SHP77 (cell line): ENCODE results near the gene RGS6.
A peak's percentile ranks its signal among the peaks of the same experiment; 100 is the strongest.

Source experiments
- DNase-seq, 2 experiments: peaks; one replicate each; lab custom pipeline; 2025; lab: John Stamatoyannopoulos, UW

Gene RGS6

DNA sequence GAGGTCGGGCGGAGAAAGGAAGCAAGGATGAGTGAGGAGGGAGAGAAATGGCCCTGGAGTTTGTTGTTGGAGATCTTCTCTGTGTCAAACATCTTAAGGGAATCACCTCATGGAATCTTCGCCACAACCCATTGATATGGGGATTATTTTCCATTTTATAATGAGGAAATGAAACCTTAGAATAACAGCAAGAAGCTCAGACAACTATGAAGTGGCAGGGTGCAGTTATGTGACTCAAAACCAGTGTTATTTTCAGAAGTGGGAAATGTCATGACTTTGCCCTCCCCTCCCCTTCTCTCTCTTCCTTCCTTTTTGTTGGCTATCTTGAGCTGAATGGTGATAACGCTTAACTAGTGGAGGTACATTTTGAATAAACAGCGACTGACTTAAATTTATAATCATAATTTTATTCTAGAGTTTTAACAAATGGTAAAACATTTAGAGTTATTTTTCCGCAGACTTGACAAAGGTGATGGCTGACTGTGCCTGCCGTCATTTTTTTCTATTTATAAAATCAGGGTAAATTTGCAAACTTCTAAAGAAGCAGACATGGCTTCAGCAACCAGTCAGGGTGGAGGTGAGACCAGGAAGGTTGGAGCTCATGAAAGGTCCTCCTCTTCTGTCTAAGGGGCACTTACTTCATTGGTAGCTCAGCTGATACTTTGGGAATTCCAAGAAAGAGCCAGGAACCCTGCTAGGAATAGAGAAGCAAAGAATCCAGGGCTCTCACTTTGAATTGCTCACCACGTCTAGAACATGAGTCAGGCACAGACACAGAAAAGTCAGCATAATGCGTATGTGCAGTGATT, 232.4 kb downstream of the RGS6 start:
- no peak for DNase-seq

- DNase-seq = no peak
Observed at GRCh38 chr14:72165229-72165698, 233.0 kb downstream of the RGS6 start.

GRCh38 chr14:72169521-72169920, 237.3 kb downstream of the RGS6 start:
- DNase-seq = no peak

DNA sequence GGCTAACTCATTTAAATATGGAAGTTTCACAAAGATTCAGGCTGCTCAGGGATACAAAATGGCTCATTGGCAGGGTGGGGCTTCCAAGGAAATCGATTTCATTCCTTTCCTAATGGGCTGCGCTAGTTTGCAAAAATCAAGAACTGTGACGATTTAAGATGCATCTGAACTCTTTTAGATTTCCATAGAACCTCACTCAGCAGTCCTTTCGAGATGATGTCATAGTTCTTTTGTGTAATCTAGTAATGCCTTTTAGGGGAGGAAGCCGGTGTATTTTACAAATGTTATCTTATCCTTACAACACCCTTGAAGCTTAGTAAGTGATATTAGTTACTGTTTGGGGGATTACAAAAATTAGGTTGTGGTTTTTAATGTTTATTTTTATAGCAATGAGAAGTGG, 239.8 kb downstream of the RGS6 start:
- no peak for DNase-seq

DNA sequence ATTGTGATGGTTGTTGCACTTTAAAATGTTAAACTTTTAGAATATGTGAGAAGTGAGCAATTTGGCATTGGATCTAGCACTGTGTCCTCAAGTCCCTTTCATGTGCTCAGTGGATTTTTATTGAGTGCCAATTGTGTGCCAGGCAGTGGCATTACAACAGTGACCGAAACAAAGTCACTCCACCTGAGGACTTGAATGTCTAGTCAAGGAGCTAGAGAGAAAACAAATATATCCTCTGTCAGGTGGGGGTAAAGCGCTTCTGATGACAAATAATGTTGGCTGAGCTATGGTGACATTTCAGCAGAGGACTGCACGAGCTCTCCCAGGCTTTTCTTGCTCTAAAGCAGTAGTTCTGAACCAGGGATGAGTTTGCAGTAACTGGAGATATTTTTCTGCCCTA, 240.4 kb downstream of the RGS6 start:
- no peak for DNase-seq

DNA sequence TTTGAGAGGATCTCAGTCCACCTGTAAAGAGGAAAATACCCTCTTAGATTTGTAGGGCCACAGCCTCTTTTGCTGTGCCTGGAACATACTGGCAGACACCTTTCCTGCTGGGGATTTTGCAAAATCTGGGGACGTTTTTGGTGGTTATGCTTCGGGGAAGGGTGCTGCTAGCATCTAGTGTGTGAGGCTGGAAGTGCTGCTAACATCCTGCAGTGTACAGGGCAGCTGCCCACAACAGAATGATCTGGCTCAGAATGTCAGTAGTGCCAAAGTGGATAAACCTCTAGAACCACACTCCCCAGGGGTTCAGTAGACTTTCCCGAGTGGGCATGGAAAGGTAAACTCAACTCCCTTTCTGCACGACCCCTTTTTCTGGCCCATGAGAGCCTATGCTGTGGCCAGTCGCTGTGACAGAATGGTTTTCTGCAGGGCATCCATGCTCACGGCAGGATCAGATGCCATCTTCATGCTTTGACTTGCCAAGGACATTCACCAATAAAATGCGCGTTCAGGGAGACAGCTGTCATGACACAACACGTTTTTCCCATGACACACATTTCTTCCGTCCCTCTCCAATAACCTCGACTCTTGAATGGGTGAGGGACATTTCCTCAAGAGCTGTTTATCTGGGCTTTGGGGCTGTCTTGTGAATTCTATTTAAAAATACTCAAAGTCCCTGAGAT, 240.9 kb downstream of the RGS6 start:
- no peak for DNase-seq

- DNase-seq = no peak
Observed at GRCh38 chr14:72177251-72177650, 245.0 kb downstream of the RGS6 start.

- DNase-seq = no peak
Observed at GRCh38 chr14:72178517-72178916, 246.3 kb downstream of the RGS6 start.

GRCh38 chr14:72182708-72183432, 250.6 kb downstream of the RGS6 start:
- DNase-seq = no peak

GRCh38 chr14:72183631-72184030, 251.4 kb downstream of the RGS6 start:
- no peak for DNase-seq

DNA sequence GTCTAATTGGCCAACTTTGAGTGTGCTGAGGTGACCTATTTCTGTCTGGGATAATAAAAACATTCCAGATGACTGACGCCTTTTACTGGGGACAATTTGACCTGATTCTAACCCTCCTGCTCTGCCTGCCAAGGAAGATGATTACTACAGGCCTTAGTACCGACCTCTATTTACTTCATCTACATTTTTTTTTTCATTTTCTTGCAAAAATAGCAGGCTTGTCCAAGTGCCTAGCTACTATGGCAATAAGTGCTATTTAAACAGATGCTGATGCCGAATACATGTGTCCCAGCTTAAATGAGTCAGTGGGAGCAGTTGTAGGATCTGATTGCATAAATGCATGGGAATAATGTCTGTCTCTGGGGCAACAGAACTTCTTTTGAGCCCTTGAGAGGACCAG, 254.3 kb downstream of the RGS6 start:
- DNase-seq = no peak

GRCh38 chr14:72196237-72197015, 264.2 kb downstream of the RGS6 start:
- DNase-seq = no peak

- DNase-seq = peak in 1 of 2 experiments; percentile 3
Observed at GRCh38 chr14:72201645-72202044, 269.4 kb downstream of the RGS6 start.

GRCh38 chr14:72213424-72213823, 281.2 kb downstream of the RGS6 start:
- DNase-seq = no peak

DNA sequence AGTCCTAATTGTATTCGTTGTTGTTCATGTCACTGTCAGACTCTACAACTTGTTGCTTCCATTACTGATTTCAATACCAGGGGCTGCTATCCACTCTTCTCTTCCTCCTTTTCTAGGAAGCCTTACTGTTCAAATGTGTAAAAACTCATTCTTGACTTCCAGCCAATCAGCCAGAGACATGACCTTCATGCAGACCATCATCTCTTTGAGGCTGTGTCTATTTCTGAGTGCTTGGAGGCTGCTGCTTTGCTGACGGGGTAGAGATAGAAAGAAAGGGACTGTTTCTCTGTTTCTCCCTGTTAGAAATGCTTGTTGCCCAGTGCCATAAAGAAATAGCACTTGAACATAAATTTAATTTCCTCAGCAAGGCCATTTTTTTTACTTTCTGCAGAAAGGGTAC, 282.9 kb downstream of the RGS6 start:
- no peak for DNase-seq

GRCh38 chr14:72217135-72217534, 284.9 kb downstream of the RGS6 start:
- no peak for DNase-seq

DNA sequence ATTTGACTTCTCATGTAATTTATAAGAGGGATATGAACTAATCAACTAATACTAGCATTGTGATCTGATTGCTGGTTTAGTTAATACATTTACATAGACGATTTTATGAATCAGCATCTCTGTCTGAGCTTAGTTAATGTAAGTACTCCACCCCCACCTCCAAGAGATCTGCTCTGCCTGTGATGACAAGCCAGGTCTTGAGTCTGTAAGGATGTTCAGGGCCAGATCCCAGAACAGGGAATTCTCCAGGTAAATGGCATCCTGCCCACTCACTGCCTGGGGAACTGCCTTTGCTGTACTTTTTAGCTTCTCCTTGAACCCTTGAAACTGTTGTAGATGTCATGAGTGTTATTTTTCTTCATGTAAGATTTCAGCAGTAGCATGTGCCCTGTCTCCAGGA, 289.8 kb downstream of the RGS6 start:
- DNase-seq = no peak

- no peak for DNase-seq
Observed at GRCh38 chr14:72236629-72237028, 304.4 kb downstream of the RGS6 start.

GRCh38 chr14:72237722-72238666, 305.8 kb downstream of the RGS6 start:
- DNase-seq = no peak

- no peak for DNase-seq
Observed at GRCh38 chr14:72243309-72244293, 311.4 kb downstream of the RGS6 start.
